Measurements from ENCODE around the gene UBALD1. TPM values are rescaled to one million over a fixed set of nuclear protein-coding genes. Genes with fewer than 3 reads are reported as not detected.

The UBALD1 gene
- polyA plus RNA-seq, 1 donor (not counting 4 experiments of a cell fraction or from before 2014, with no cell fraction given) = 4.0 TPM

GRCh38 chr16:4591706-4592470, 22.8 kb downstream of the UBALD1 start:
- Histone ChIP-seq H3K79me2 (ENCODE audit: control insufficient read depth, insufficient read depth, low read length) (no peaks in the 10 kb centered on the region), H3K36me3 (ENCODE audit: control insufficient read depth in 2 of 2, extremely low read depth in 1 of 2, insufficient read depth in 2 of 2, low read length in 2 of 2) (no peaks in the 10 kb centered on the region), H3K9me3 (ENCODE audit: control insufficient read depth, low read depth, low read length) (peaks cover 2% of the 10 kb centered on the region), H3K4me2 (ENCODE audit: control insufficient read depth, extremely low read depth, insufficient read depth, low read depth, low read length) (no peak overlapping the region), H4K20me1 (ENCODE audit: control insufficient read depth, extremely low read depth, insufficient read depth, low read length) (no peaks in the 10 kb centered on the region), H3K4me1 (ENCODE audit: control insufficient read depth, extremely low read depth, insufficient read depth, low read length) (peaks cover 1% of the 10 kb centered on the region), H3K27ac (ENCODE audit: control insufficient read depth, insufficient read depth, low read length) (no peak overlapping the region), H3K27me3 (ENCODE audit: control insufficient read depth, extremely low read depth, insufficient read depth, low read length) (no peaks in the 10 kb centered on the region), H2AFZ (ENCODE audit: control insufficient read depth, low read length) (no peak overlapping the region), H3K9ac (ENCODE audit: control insufficient read depth, extremely low read depth, insufficient read depth, low read length) (no peak overlapping the region), H3K9me1 (ENCODE audit: control insufficient read depth, extremely low read depth, insufficient read depth, low read length) (no peaks in the 10 kb centered on the region), H3K4me3 (ENCODE audit: control insufficient read depth in 2 of 3, extremely low read depth in 1 of 3, insufficient read depth in 2 of 3, low read depth in 1 of 3, low read length in 3 of 3) (no peak overlapping the region)
- FAIRE-seq (no peak), DNase-seq (ENCODE audit: low read depth, low spot score) (no peak)
- no peak for TF ChIP-seq EZH2 (IDR thresholded peaks at IDR 0.05; ENCODE audit: low read length)
- no peak for TF ChIP-seq CTCF (optimal IDR thresholded peaks at IDR 0.05 in 1 of 3, IDR thresholded peaks at IDR 0.05 in 1 of 3, conservative IDR thresholded peaks at IDR 0.05 in 1 of 3; ENCODE audit: extremely low read depth in 1 of 3, insufficient read depth in 2 of 3, low read length in 3 of 3)
- dilution Hi-C loops (cut with MboI; ENCODE audit: extremely low pct_ligation_motif_present, low sequenced_read_pairs) = no loop called here

- Histone ChIP-seq H3K27me3 (ENCODE audit: control insufficient read depth, extremely low read depth, insufficient read depth, low read length) (peaks cover 3% of the 10 kb centered on the region), H3K36me3 (ENCODE audit: control insufficient read depth in 2 of 2, extremely low read depth in 1 of 2, insufficient read depth in 2 of 2, low read length in 2 of 2) (no peaks in the 10 kb centered on the region), H3K4me2 (ENCODE audit: control insufficient read depth, extremely low read depth, insufficient read depth, low read depth, low read length) (no peak overlapping the region), H3K4me3 (ENCODE audit: control insufficient read depth in 2 of 3, extremely low read depth in 1 of 3, insufficient read depth in 2 of 3, low read depth in 1 of 3, low read length in 3 of 3) (no peak overlapping the region), H2AFZ (ENCODE audit: control insufficient read depth, low read length) (no peak overlapping the region), H3K4me1 (ENCODE audit: control insufficient read depth, extremely low read depth, insufficient read depth, low read length) (no peaks in the 10 kb centered on the region), H4K20me1 (ENCODE audit: control insufficient read depth, extremely low read depth, insufficient read depth, low read length) (no peaks in the 10 kb centered on the region), H3K79me2 (ENCODE audit: control insufficient read depth, insufficient read depth, low read length) (no peaks in the 10 kb centered on the region), H3K9ac (ENCODE audit: control insufficient read depth, extremely low read depth, insufficient read depth, low read length) (no peak overlapping the region), H3K9me1 (ENCODE audit: control insufficient read depth, extremely low read depth, insufficient read depth, low read length) (no peaks in the 10 kb centered on the region), H3K9me3 (ENCODE audit: control insufficient read depth, low read depth, low read length) (peaks cover 2% of the 10 kb centered on the region), H3K27ac (ENCODE audit: control insufficient read depth, insufficient read depth, low read length) (no peak overlapping the region)
- TF ChIP-seq CTCF (optimal IDR thresholded peaks at IDR 0.05 in 1 of 3, IDR thresholded peaks at IDR 0.05 in 1 of 3, conservative IDR thresholded peaks at IDR 0.05 in 1 of 3; ENCODE audit: extremely low read depth in 1 of 3, insufficient read depth in 2 of 3, low read length in 3 of 3) (no peak), EZH2 (IDR thresholded peaks at IDR 0.05; ENCODE audit: low read length) (no peak)
- dilution Hi-C loops (cut with MboI; ENCODE audit: extremely low pct_ligation_motif_present, low sequenced_read_pairs) = no loop called here
- FAIRE-seq = no peak
- DNase-seq (ENCODE audit: low read depth, low spot score) = no peak
These were observed 23.5 kb downstream of the UBALD1 start for GRCh38 chr16:4591191-4591590.
